H7 (cell line): ENCODE results near the gene SLC39A10. TPM values are rescaled to one million over a fixed set of nuclear protein-coding genes. Genes with fewer than 3 reads are reported as not detected.

Experiments
- DNase-seq: peaks from one replicate; pipeline ENCODE4 v3.0.0; 2012
- H3K27me3 ChIP-seq: 2 replicates; pipeline ENCODE4 v1.6.0; 2011; ENCODE audit warnings: mild to moderate bottlenecking, low read length; ENCODE audit not compliant: control insufficient read depth, insufficient read depth
- H3K36me3 ChIP-seq: replicated peaks from 2 replicates; pipeline ENCODE4 v1.5.1; 2011; ENCODE audit warnings: low read length; ENCODE audit not compliant: control insufficient read depth, insufficient read depth
- H3K4me3 ChIP-seq: 2 replicates; pipeline ENCODE4 v1.5.1; 2011; ENCODE audit warnings: low read depth, mild to moderate bottlenecking, control low read depth, low read length, moderate library complexity; ENCODE audit not compliant: insufficient read depth
- total RNA-seq: library from RNA; depleted of rRNA; stranded (reverse); fragments of >200 nt; shearing (Covaris generic); gene quantifications from 2 replicates; pipeline ENCODE4 v1.2.3, GENCODE V29; 2014

Gene SLC39A10
- total RNA-seq, 1 experiment from 2014 or later: 92.6 TPM

DNA sequence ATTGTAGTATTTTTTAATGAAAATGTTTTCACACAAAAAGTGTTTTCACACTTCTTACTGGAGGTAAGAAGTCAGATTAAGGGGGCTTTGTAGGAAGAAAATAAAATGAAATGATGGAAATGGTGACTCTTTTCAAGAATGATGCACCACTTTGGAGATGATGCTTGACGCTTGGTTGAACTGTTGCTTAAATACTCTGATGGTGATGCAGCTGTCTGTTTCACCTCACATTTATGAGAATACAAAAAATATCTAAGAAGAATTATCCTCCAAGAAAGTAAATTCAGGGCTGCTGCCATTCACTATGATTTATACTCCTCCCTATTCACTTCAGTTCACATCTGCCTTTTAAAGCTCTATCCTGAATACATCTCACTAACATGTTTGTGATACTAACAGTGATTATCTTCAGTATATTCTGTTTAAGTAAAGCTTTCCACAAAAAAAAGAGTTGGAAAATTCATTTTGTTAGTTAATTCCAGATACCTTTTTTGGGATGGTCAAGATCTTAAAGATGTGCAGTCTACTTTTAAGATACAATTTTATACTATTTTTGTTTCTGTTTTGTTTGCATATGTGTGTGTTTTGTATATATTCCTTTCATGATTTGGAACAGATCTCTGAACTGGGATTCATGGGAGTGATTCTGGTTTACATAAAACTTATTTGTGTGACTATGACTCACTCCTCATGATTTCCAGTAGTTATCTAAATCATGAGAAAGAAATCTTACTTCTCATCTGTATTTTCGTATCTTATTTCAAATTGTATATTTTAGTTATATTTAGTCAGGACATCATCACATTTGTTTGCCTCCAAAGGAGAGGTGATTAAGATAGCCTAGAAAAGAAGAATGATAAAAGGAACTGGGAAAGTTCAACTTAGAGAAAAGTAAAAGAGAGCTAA lies 53.1 kb downstream of the SLC39A10 start:
- no peak for DNase-seq
- peaks cover 6% of the 10 kb centered on the region for H3K36me3 ChIP-seq
- H3K4me3 ChIP-seq: no peak overlapping the region
- no peaks in the 10 kb centered on the region for H3K27me3 ChIP-seq

DNA sequence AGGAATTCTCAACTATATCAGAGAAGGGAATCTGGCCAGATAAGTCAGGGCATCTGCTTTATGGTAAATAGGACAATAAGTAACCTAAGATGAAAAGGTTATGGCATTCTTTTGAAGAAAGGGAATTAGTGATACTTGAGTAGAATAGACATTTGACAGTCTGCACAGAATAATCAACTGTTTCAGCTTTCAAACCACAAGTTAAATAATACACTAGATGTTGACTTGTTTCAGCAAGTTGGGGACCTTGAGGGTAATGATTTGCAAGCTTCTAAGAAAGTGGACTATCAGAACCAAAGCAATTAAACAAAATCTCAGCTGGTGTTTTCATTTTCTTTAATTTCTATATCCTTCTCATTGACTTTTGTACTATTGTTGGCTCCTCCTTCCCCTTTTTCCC lies 54.5 kb downstream of the SLC39A10 start:
- H3K4me3 ChIP-seq: no peak overlapping the region
- no peak for DNase-seq
- H3K27me3 ChIP-seq: no peaks in the 10 kb centered on the region
- H3K36me3 ChIP-seq: peaks cover 7% of the 10 kb centered on the region

DNA sequence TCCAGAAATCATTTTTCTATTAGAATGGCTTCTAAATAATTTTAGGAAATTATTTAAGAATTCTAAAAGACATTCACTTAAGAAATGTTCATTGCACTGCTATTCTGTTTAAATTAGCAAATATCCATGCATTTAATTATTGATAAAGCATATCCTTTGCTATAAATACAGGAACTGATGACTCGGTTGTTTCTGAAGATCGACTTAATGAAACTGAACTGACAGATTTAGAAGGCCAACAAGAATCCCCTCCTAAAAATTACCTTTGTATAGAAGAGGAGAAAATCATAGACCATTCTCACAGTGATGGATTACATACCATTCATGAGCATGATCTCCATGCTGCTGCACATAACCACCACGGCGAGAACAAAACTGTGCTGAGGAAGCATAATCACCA lies 59.4 kb downstream of the SLC39A10 start:
- no peak for DNase-seq
- Histone ChIP-seq H3K27me3 (no peaks in the 10 kb centered on the region), H3K36me3 (peaks cover 14% of the 10 kb centered on the region), H3K4me3 (no peak overlapping the region)

DNA sequence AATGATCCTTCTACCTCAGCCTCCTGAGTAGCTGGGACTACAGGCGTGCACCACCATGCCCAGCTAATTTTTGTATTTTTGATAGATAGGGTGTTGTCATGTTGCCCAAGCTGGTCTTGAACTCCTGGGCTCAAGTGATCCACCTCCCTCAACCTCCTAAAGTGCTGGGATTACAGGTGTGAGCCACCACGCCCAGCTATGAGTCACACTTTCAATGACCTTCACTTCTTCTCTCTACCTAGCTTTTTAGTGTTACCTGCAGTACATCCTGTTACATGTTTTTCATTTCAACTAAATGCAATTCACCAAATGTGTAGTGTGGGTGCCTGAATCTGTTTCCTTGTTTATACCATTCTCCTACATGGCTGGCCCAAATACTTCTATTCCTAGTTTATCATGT lies 64.0 kb downstream of the SLC39A10 start:
- DNase-seq: no peak
- Histone ChIP-seq H3K4me3 (no peak overlapping the region), H3K36me3 (peaks cover 10% of the 10 kb centered on the region), H3K27me3 (no peaks in the 10 kb centered on the region)

DNA sequence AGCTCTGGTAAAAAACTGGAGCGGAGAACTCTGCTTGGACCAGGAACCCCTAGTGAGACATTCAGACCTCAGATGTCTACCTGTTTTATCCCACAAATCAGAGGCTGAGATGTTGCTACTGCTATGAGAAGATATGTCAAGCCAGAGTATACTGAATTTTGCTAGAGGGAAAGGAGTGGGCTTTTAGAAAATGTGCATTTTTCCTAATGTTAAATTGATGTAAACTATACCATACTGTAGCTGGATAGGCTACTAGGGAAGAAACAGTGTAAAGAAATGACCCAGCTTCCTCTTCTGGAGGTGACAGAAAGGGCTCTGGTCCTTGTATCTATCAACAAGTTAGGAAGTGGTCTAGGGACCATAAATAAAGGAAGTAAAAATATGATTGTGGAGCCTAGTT lies 65.0 kb downstream of the SLC39A10 start:
- peaks cover 6% of the 10 kb centered on the region for H3K36me3 ChIP-seq
- H3K4me3 ChIP-seq: no peak overlapping the region
- no peak for DNase-seq
- no peaks in the 10 kb centered on the region for H3K27me3 ChIP-seq

DNA sequence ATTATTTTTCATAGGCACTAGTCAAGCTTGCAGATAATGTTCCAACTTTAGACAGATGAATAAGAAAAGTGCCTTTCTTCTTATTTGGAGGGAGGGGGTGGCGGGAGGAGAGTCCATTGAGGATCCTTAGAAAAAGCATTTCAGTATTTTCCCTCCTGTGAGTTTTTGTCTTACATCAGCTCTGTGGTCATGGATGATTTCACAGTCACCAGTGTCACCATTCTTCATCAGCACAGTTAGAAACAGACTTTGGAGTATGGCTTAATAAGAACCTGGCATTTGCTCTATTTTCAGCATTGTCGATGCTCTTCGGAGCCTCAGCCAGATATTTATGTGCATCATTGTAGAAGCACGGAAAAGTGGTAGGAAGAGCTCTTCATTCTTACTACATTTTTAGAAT lies 70.1 kb downstream of the SLC39A10 start:
- H3K36me3 ChIP-seq: peaks cover 10% of the 10 kb centered on the region

DNA sequence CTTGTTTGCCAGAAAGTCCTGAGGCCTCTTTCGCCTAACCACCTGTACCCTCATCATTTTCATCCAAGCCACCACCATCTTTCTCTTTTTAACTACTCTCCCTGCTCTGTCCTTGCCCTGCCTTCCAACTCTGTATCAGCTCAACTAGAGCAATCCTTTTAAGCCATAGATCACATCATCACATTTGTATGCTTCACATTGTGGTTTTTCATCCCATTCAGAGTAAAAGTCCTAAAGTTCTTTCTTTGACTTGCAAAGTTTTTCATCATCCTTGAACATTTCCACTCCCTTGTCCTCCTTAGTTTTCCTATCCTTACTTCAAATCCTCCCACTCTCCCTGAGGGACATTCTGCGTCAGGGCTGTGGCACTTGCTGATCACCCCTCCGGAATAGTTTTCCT lies 73.9 kb downstream of the SLC39A10 start:
- Histone ChIP-seq H3K4me3 (no peak overlapping the region), H3K27me3 (no peaks in the 10 kb centered on the region), H3K36me3 (peaks cover 10% of the 10 kb centered on the region)
- no peak for DNase-seq

More for the DNA sequence above, 70.1 kb downstream of the SLC39A10 start:
- no peak for DNase-seq
- Histone ChIP-seq H3K27me3 (no peaks in the 10 kb centered on the region), H3K4me3 (no peak overlapping the region)

DNA sequence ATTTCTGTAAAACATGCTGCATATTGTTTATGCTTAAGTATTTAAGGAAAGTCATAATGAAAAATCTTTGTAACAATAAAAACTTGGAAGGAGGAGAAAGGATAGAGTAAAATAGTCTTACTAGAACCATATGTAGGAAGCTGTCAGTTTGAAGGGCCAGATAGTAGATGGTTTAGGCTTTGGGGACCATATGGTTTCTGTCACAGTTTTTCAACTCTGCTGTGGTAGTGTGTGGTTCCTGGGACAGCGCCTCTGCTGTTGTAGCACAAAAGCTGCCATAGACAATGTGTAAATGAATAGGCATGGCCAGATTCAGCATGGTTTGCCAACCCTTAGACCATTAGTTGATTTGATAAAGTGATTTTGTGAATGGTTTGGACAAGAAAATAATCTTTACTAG lies 75.5 kb downstream of the SLC39A10 start:
- DNase-seq: no peak
- no peak overlapping the region for H3K4me3 ChIP-seq
- peaks cover 11% of the 10 kb centered on the region for H3K36me3 ChIP-seq
- no peaks in the 10 kb centered on the region for H3K27me3 ChIP-seq

DNA sequence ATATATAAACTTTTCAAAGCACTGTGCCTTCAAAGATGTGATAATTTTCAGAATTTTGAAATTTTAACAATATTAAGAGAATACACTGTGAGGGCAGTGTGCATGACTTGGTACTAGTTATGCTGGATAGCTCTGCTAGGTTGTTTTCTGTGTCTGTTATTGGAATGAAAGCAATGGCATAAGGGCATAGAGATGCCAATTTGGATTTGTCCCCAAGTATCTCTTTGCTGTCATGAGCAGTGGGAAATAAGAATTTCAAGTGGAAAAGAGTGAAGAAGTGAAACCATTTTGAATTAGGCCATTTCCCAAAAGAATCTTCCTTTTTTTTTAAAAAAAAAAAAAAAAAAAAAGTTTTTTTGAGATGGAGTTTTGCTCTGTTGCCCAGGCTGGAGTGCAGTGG lies 76.8 kb downstream of the SLC39A10 start:
- no peak overlapping the region for H3K4me3 ChIP-seq

DNA sequence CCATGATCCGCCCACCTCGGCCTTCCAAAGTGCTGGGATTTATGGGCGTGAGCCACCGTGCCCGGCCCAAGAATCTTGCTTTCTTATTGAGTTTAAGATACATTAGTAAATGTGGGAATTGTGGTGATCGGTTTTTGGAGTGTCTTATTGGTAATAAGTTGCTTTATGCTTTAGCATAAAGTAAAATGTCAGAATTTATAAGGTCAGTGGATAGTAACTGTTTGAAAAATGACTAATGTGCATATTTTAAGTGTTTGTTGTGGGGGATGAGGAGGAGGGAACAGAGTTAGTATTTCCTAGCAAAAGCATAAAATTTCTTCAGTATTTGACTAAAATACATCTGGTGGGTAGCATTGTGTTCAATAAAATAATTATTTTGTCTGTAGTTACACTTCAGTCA lies 77.4 kb downstream of the SLC39A10 start:
- Histone ChIP-seq H3K36me3 (peaks cover 9% of the 10 kb centered on the region), H3K27me3 (no peaks in the 10 kb centered on the region), H3K4me3 (no peak overlapping the region)
- DNase-seq: no peak

More for the DNA sequence above, 76.8 kb downstream of the SLC39A10 start:
- DNase-seq: no peak
- H3K27me3 ChIP-seq: no peaks in the 10 kb centered on the region
- peaks cover 9% of the 10 kb centered on the region for H3K36me3 ChIP-seq

DNA sequence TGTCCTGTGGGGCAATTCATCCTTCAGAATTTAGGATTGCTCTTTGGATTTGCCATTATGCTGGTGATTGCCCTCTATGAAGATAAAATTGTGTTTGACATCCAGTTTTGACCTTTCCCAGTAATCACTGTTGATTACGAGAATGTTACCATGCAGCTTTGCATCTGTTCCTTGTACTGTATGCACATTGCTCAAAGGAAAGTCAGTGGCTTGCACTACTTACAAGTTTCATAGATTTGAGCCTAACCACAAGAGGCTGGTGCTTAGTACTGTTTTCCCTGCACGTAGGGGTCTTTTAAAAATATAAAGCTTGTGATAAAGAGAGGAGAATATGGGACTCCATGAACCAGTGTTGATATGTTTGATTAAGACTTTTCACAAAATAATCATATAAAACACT lies 77.9 kb downstream of the SLC39A10 start:
- peaks cover 9% of the 10 kb centered on the region for H3K36me3 ChIP-seq
- no peak overlapping the region for H3K4me3 ChIP-seq
- DNase-seq: no peak
- H3K27me3 ChIP-seq: no peaks in the 10 kb centered on the region

DNA sequence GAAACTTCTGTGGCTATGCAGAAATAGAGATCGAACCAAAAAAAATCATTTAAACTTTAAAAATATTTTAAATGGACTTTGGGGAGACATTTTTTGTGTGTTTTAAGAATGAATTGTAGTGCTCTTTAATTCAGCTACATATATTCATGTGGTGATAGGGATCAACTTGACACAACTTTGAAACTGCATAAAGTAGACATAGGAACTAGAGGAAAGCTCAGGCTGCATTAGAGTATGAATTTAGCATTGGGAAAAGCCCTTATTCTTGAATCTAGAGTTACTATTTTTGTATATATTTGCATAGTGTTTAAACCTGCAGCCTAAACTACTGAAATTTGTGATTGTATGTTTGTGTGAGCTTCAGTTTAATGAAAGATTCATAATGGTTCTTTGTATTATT lies 78.3 kb downstream of the SLC39A10 start:
- no peak for DNase-seq
- Histone ChIP-seq H3K4me3 (no peak overlapping the region), H3K36me3 (peaks cover 7% of the 10 kb centered on the region), H3K27me3 (no peaks in the 10 kb centered on the region)

DNA sequence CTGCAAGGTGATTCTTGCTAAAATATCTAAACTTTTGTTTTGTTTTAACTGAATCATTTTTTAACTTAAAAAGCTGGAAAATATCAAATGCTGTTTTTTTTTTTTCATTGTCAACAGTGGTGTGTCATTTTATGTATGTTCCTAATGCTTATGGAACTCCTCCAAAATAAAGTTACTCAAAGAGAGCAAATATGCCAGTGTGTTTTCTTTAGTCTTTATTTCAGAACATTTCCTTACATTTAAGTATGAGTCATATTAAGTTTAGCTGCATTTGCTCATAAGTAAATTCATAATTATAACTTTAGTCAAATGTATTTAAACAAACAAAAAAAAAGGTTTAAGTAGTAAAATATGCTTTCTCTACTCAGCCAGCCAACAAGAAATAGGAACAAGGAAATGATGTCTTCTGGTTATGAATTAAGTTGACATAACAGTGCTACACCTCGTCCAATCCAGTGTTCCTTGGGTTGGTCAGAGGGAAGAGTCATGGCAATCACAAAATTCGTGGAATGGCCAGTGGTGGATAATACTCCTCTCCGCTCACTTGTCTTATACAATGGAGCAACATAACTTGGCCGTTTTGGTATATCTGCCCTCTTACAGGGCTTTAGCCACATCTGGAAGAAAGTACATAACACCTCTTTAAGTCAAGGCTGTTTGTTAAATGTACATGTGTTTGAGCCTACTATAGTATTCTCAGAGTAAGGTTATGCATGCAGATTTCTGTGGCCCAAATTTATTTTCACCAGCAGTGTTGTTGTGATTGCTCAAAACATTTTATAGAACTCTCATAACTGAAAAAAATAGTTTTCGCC lies 80.7 kb downstream of the SLC39A10 start:
- Histone ChIP-seq H3K36me3 (peaks cover 7% of the 10 kb centered on the region), H3K4me3 (no peak overlapping the region), H3K27me3 (no peaks in the 10 kb centered on the region)
- DNase-seq: no peak

DNA sequence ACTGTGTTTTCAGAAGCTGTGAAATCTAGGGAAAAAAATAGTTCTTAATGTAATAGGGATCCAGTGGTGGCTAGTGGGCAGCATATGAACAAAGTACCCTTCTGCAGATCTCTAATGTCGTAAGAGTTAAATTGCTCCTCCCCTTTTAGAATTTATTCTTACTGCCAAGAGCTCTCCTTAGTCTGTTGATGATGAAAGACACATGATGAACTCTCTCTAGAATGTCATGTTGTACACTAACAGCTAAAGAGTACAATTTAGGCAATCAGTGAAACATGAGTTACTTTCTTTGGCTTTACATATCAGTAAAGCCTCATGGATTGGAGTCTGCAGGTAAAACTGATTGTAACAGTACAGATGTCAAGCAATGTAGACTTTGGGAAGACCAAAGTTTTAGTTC lies 84.2 kb downstream of the SLC39A10 start:
- no peak overlapping the region for H3K4me3 ChIP-seq

More for the DNA sequence above, 84.2 kb downstream of the SLC39A10 start:
- Histone ChIP-seq H3K27me3 (no peaks in the 10 kb centered on the region), H3K36me3 (peaks cover 9% of the 10 kb centered on the region)
- DNase-seq: no peak
